ENCODE data around the gene MOB3A.
"Not testable (repeated sequence)": the region's sequence is repeated elsewhere in the genome, so short reads cannot be mapped to it uniquely, and the experiment has no call there.

The MOB3A gene

DNA sequence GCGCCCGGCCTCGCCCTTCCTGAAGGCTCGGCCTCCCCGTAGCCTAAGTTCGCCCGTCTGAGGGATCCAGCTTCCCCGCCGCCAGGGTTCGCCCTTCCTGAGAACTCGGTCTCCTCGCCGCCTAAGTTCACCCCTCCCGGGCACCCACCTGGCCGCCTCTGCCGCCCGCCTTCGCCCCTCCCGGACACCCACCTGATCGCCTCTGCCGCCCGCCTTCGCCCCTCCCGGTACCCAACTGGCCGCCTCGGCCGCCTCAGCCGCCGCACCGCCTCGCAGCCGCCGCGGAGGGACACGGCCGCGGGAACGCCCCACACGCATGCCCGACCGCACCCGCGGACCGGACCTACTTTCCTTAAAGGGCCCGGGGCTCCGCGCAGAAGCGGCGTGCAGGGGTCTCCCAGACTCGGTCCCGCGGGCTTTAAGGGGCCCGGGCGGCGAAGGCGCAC, at the start of gene MOB3A:
TSS of gene MOB3A (minus strand) at position 293 of the 446 bp plus-strand sequence. CDS start 17,766 bp downstream, outside the sequence.
- H3K4me3 Mint-ChIP-seq = peak within 1 kb of the TSS; percentile 99 to 100
- H3K4me1 Mint-ChIP-seq = peaks cover 69% of the 10 kb centered on the region
- H3K9me3 Mint-ChIP-seq = no peaks in the 10 kb centered on the region
- no peaks in the 10 kb centered on the region for H3K27me3 Mint-ChIP-seq
- H3K27ac Mint-ChIP-seq = peak within 1 kb of the TSS; percentile 86 to 96
- ATAC-seq (peak; percentile 72), DNase-seq (no peak)

DNA sequence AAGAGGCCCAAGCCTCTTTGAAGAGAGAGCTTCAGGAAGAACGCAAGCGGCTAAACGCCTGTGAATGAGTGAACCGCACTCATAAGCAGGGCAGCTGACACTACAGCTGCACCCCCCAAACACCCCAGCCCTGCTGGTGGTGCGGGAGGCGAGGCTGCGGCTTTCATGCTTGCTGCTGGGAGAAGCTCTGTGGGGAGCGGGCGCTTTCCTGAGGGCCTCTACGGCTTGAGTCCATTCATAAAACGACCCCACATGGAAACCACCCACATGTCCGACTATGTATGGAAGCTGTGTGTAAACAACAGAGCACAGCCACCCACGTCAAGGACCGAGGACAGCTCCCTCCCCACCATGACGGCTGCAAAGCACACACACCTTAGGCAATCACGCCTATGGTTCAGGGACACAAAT, 49.7 kb upstream of the MOB3A start:
- H3K27ac Mint-ChIP-seq = no peak overlapping the region
- H3K4me3 Mint-ChIP-seq = peak overlapping the region; percentile 37 to 75
- ATAC-seq = peak; percentile 55
- no peaks in the 10 kb centered on the region for H3K27me3 Mint-ChIP-seq
- no peak for DNase-seq
- no peaks in the 10 kb centered on the region for H3K9me3 Mint-ChIP-seq
- H3K4me1 Mint-ChIP-seq = peaks cover 70% of the 10 kb centered on the region

DNA sequence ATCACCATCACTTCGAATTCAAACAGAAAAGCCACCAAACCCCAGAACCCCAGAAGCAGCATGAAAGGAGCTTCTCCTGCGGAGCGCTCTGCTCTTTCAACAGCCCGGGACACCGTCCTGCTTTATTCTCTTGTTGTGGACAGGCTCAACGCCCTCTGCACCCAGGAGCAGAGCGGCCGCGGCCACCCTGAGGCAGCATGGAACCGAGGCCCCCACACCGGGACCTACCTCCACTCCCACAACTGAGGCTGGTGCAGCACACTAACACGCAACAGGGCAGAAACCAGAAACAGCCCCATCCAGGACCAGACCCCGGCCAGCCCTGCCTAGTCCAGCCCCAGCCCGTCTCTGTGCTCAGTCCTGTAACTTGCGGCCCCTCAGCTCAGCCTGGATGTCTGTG, 48.1 kb upstream of the MOB3A start:
- Mint-ChIP-seq H3K9me3 (no peaks in the 10 kb centered on the region), H3K27ac (peak overlapping the region in 1 of 2 donors; percentile 76), H3K27me3 (no peaks in the 10 kb centered on the region), H3K4me1 (peaks cover 59% of the 10 kb centered on the region), H3K4me3 (no peak overlapping the region)
- ATAC-seq (no peak), DNase-seq (no peak)

- DNase-seq = no peak
- no peaks in the 10 kb centered on the region for H3K27me3 Mint-ChIP-seq
- no peak overlapping the region for H3K27ac Mint-ChIP-seq
- peaks cover 50% of the 10 kb centered on the region for H3K4me1 Mint-ChIP-seq
- no peak for ATAC-seq
- no peaks in the 10 kb centered on the region for H3K9me3 Mint-ChIP-seq
- H3K4me3 Mint-ChIP-seq = no peak overlapping the region
Observed at GRCh38 chr19:2142173-2142829, 46.2 kb upstream of the MOB3A start.

DNA sequence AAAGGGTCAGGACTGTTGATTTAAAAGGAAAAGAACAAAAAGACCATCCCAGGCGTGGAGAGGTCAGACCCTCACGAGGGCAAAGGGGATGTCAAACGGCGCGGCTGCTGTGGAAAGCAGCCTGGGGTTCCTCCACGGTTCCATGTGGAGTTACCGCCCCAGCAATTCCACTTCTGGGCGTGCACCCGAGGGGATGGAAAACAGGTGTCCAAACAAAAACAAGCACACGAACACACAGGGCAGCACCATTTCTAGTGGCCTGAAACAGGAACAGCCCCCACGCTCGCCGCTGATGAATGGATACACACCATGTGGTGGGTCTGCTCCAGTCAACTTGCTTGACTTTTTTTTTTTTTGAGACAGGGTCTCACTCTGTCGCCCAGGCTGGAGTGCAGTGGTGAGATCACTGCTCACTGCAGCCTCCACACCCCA, 44.0 kb upstream of the MOB3A start:
- H3K27ac Mint-ChIP-seq = no peak overlapping the region
- DNase-seq (no peak), ATAC-seq (no peak)
- no peaks in the 10 kb centered on the region for H3K9me3 Mint-ChIP-seq
- no peak overlapping the region for H3K4me3 Mint-ChIP-seq
- H3K27me3 Mint-ChIP-seq = no peaks in the 10 kb centered on the region
- H3K4me1 Mint-ChIP-seq = peaks cover 29% of the 10 kb centered on the region

DNA sequence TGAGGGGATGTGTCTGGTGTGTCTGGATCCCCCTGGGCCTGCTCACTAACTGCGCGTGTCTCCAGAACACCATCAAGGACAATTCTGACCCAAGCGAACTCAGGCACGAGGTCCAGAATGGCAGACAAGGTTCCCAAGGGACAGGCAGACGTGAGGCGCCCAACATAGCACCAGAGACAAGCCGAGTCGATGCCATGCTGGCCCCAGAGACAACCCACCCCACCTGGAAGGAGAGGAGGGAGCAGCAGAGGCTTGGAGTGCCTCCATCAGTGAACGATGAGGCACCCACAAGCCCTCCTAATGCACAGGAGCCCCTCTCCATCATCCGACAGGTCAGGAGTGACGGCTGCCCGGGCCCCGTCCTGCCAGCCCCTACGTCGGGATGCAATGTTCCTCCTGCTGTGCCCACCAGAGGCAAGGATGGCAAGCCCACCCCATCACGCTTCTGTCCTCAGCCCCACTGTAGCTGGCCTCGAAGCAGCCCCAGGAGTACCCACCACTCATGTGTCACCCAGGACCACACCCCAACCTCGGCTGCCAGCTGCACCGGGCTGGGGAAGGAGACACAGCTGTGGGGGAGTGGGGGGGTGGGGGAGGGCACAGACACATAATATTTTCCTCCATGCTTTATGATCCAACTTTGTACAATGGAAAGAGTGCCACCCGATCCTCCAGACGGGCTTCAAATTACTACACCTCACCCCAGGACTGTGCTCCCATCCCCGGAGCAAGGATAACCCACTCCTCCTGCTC, 43.4 kb upstream of the MOB3A start:
- Mint-ChIP-seq H3K4me3 (no peak overlapping the region), H3K9me3 (no peaks in the 10 kb centered on the region), H3K27ac (no peak overlapping the region), H3K27me3 (no peaks in the 10 kb centered on the region), H3K4me1 (peaks cover 23% of the 10 kb centered on the region)
- ATAC-seq = no peak
- no peak for DNase-seq

DNA sequence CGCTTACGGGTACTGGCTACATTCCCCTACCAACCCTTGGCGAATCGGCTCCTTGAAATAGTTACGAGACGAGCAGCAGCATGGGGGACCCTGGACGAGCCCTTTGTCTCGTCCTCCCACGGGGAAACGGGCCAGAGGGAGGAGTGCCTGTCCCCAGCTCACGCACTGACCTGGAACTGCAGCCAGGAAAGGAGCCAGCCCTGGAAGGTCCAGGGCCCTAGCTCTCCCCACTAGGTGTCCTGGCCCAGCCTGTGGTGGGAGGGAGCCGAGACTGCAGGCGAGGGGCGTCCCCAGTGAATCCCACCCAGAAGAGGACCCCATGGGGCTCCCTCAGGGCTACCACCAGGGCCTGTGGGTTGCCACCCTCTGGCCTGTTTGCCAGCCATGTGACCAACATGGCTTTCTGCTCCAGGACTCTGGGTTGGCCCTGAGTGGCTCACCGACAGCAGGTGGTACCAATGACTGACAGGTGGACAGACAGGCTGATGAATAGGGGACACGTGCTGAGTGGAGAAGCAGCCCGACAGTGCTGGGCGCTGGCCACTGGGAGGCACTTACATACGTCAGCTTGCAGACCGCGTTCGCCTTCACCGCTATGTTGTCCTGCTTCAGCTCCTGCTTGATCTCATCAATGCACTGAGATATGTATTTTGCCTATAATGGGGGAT, 42.1 kb upstream of the MOB3A start:
- Mint-ChIP-seq H3K4me3 (no peak overlapping the region), H3K4me1 (peaks cover 11% of the 10 kb centered on the region)
- DNase-seq = no peak

GRCh38 chr19:2136796-2137195, 40.7 kb upstream of the MOB3A start:
- Mint-ChIP-seq H3K27me3 (no peaks in the 10 kb centered on the region), H3K27ac (no peak overlapping the region), H3K4me1 (peaks cover 11% of the 10 kb centered on the region), H3K4me3 (no peak overlapping the region), H3K9me3 (no peaks in the 10 kb centered on the region)
- DNase-seq (no peak), ATAC-seq (no peak)

More for the DNA sequence above, 42.1 kb upstream of the MOB3A start:
- Mint-ChIP-seq H3K27me3 (no peaks in the 10 kb centered on the region), H3K27ac (no peak overlapping the region), H3K9me3 (no peaks in the 10 kb centered on the region)
- ATAC-seq = no peak

GRCh38 chr19:2135474-2136402, 39.6 kb upstream of the MOB3A start:
- H3K4me3 Mint-ChIP-seq = no peak overlapping the region
- peaks cover 11% of the 10 kb centered on the region for H3K4me1 Mint-ChIP-seq
- ATAC-seq (peak; percentile 37), DNase-seq (no peak)
- H3K9me3 Mint-ChIP-seq = no peaks in the 10 kb centered on the region
- H3K27me3 Mint-ChIP-seq = no peaks in the 10 kb centered on the region
- H3K27ac Mint-ChIP-seq = no peak overlapping the region

DNA sequence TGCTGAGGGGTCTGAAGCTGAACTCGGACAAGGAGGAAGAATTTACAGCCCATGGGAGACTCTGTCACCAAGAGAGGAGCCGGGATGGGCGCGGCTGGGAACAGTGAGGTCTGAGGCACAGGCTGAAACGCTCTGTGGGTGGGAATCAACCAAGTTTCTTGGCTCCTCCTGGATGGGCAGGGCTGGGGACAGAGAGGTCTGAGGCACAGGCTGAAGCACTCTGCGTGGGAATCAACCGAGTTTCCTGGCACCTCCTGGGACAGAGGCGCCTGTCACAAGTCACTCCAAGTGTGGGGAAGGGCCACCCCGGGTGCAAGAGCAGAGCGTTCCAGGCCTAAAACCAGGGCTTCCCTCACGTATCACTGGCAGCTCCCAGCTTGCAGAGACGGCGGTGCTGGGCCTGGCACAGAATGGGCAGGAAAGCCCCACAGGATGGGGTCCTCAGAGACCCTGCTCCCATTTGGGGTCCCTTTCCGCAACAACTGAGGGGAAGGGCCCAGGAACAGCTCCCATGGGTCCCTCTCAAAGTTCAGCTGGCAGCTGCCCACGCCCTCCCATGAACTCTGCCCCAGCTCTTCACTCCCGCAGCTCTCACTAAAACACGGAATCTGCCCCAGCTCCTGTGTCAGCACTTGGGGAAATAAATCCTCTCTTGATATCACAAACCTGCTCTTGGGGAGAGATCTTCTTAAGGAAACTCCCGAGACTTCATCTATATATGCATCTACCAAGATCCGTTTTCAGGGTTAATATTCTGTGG, 36.8 kb upstream of the MOB3A start:
- Mint-ChIP-seq H3K27me3 (no peaks in the 10 kb centered on the region), H3K27ac (peak overlapping the region in 1 of 2 donors; percentile 82), H3K4me3 (no peak overlapping the region), H3K9me3 (no peaks in the 10 kb centered on the region), H3K4me1 (no peaks in the 10 kb centered on the region)
- ATAC-seq (no peak), DNase-seq (no peak)

GRCh38 chr19:2132191-2132590, 36.1 kb upstream of the MOB3A start:
- no peak overlapping the region for H3K4me3 Mint-ChIP-seq
- ATAC-seq (no peak), DNase-seq (no peak)
- H3K9me3 Mint-ChIP-seq = no peaks in the 10 kb centered on the region
- H3K27ac Mint-ChIP-seq = no peak overlapping the region
- no peaks in the 10 kb centered on the region for H3K4me1 Mint-ChIP-seq
- H3K27me3 Mint-ChIP-seq = no peaks in the 10 kb centered on the region

DNA sequence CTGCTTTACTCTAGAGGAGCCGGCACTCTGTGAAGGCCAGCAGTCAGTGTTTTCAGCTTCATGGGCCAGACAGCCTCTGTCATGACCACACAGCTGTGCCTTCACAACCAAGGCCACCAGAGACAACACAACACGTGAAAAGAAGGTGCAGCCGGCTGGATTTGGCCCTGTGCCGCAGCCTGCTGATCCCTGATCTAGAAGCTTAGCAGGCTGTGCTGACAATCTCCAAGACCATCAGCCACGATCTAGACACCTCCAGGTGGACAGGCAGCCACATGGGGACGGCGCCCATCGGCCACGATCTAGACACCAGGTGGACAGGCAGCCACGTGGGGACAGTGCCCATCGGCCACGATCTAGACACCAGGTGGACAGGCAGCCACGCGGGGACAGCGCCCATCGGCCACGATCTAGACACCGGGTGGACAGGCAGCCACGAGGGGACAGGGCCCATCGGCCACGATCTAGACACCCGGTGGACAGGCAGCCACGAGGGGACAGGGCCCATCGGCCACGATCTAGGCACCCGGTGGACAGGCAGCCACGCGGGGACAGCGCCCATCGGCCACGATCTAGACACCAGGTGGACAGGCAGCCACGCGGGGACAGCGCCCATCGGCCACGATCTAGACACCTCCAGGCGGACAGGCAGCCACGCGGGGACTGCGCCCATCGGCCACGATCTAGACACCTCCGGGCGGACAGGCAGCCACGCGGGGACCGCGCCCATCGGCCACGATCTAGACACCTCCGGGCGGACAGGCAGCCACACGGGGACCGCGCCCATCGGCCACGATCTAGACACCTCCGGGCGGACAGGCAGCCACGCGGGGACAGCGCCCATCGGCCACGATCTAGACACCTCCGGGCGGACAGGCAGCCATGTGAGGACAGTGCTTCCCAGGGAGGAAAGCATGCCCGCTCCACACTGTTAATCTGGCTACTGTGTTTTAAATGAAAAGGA, 35.2 kb upstream of the MOB3A start:
- H3K4me1 Mint-ChIP-seq, H3K27me3 Mint-ChIP-seq, H3K4me3 Mint-ChIP-seq, DNase-seq, H3K27ac Mint-ChIP-seq, ATAC-seq, H3K9me3 Mint-ChIP-seq: not testable (repeated sequence)

DNA sequence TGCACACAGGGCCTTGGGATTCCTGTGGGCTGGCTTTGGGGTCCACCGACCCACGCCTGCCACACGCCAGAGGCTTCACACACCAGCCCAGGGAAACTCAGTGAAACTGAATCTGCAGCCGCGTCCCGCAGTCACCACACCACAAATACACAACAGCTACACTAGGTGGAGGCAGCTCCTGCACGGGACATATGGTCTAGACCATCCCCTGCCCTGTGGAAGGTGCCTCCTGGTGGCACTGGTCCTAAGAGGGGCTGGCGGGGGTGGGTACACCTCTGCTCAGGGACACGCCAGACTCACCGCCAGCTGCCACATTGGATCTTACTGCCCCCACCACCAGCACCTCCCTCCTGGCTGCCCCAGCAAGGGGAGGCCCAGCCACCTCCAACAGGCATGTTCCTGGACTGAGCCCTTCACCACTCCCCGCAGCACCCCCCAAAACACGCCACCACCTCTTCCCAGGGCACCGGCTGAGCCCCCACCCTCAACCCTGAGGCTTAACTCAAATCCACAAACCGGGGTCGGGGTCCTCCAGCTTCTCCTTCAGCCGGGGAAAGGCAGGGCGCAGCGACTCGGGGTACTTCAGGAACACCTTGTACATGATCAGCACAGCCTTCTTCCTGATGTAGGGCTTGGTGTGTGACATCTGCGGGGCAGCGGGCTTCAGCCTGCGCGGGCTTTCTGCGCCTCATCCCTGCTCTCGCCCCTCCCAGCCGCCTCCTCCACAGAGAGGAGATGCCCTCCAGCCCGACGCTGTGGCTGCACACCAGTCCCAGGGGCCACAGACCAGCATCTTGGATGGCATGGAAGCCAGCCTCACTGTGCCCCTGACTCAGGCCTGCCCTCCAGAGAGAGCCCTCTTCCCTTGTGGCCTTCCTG, 34.0 kb upstream of the MOB3A start:
- Mint-ChIP-seq H3K4me3 (no peak overlapping the region), H3K9me3 (no peaks in the 10 kb centered on the region), H3K4me1 (no peaks in the 10 kb centered on the region), H3K27ac (peak overlapping the region in 1 of 2 donors; percentile 85), H3K27me3 (no peaks in the 10 kb centered on the region)
- ATAC-seq = no peak
- DNase-seq = no peak

Measured in stimulated activated naive CD8-positive, alpha-beta T cell treated with anti-CD3 and anti-CD28 coated beads, Interleukin-15, amount 100 ng/mL, for 72 hours (primary cell).